CD4-positive, alpha-beta T cell treated with Interleukin-17A for 4 hours (primary cell): Measurements from ENCODE around the gene SCYGR8.
"Not testable (repeated sequence)": the region's sequence is repeated elsewhere in the genome, so short reads cannot be mapped to it uniquely, and the experiment has no call there.

ENCODE experiments used
- DNase-seq: peaks from one replicate; pipeline ENCODE4 v3.0.0-alpha.2; 2020; ENCODE audit warnings: mixed read lengths

SCYGR8 gene

GRCh38 chr2:227745594-227745993 lies at the start of gene SCYGR8:
Gene SCYGR8 (plus strand): TSS chr2:227745894. CDS start chr2:227745894, 0 bp downstream.
- DNase-seq = no peak

GRCh38 chr2:227696990-227697679 lies 48.6 kb upstream of the SCYGR8 start:
- DNase-seq = no peak

GRCh38 chr2:227701556-227701955 lies 44.1 kb upstream of the SCYGR8 start:
- no peak for DNase-seq

- no peak for DNase-seq
Observed at GRCh38 chr2:227703280-227703732, 42.4 kb upstream of the SCYGR8 start.

GRCh38 chr2:227703961-227704360 lies 41.7 kb upstream of the SCYGR8 start:
- no peak for DNase-seq

- DNase-seq = no peak
Observed at GRCh38 chr2:227706859-227707258, 38.8 kb upstream of the SCYGR8 start.

- DNase-seq = no peak
Observed at GRCh38 chr2:227707390-227707789, 38.3 kb upstream of the SCYGR8 start.

- no peak for DNase-seq
Observed at GRCh38 chr2:227710986-227711385, 34.7 kb upstream of the SCYGR8 start.

GRCh38 chr2:227713291-227713690 lies 32.4 kb upstream of the SCYGR8 start:
- no peak for DNase-seq

- DNase-seq = no peak
Observed at GRCh38 chr2:227716501-227716900, 29.2 kb upstream of the SCYGR8 start.

- DNase-seq = peak; percentile 5
Observed at GRCh38 chr2:227717687-227718567, 27.8 kb upstream of the SCYGR8 start, which contains the start of gene SLC19A3. Gene SLC19A3 (minus strand): TSS chr2:227718028. CDS start chr2:227702318, 15,710 bp downstream.

GRCh38 chr2:227719641-227720040 lies 26.1 kb upstream of the SCYGR8 start:
- DNase-seq = no peak

GRCh38 chr2:227720680-227721079 lies 25.0 kb upstream of the SCYGR8 start:
- no peak for DNase-seq

GRCh38 chr2:227722821-227723220 lies 22.9 kb upstream of the SCYGR8 start:
- not testable (repeated sequence) for DNase-seq

GRCh38 chr2:227724394-227725039 lies 21.2 kb upstream of the SCYGR8 start, which contains the start of gene SCYGR6:
Gene SCYGR6 (minus strand): TSS chr2:227724757. CDS start chr2:227724757, 0 bp downstream.
- no peak for DNase-seq

- DNase-seq = no peak
Observed at GRCh38 chr2:227728035-227728434, 17.7 kb upstream of the SCYGR8 start, which contains the start of gene SCYGR7. Gene SCYGR7 (plus strand): TSS chr2:227728335. CDS start chr2:227728335, 0 bp downstream.

GRCh38 chr2:227739351-227739750 lies 6.3 kb upstream of the SCYGR8 start:
- DNase-seq = no peak

- DNase-seq = peak; percentile 18
Observed at GRCh38 chr2:227740705-227741104, 5.0 kb upstream of the SCYGR8 start.

- no peak for DNase-seq
Observed at GRCh38 chr2:227748079-227748478, 2.4 kb downstream of the SCYGR8 start.

- not testable (repeated sequence) for DNase-seq
Observed at GRCh38 chr2:227756261-227756660, 10.6 kb downstream of the SCYGR8 start.

GRCh38 chr2:227759411-227760118 lies 13.9 kb downstream of the SCYGR8 start:
- DNase-seq = no peak

- no peak for DNase-seq
Observed at GRCh38 chr2:227761740-227762476, 16.2 kb downstream of the SCYGR8 start.
